Dendritic cell treated with granulocyte-macrophage colony-stimulating factor and Interleukin-4, amounts not matched to agents 40 ng/mL and 50 ng/mL, for 4 days (primary cell): Measurements from ENCODE around the gene TNK2.

Experiments
- H3K27ac Mint-ChIP-seq: one replicate; pipeline ENCODE4 v1.8.0; 2022; ENCODE audit warnings: mild to moderate bottlenecking, mixed read lengths
- H3K27me3 Mint-ChIP-seq: one replicate; pipeline ENCODE4 v1.8.0; 2022; ENCODE audit warnings: mild to moderate bottlenecking, mixed read lengths
- H3K36me3 Mint-ChIP-seq: one replicate; pipeline ENCODE4 v1.8.0; 2022; ENCODE audit warnings: low read depth, mixed read lengths
- H3K4me1 Mint-ChIP-seq: one replicate; pipeline ENCODE4 v1.8.0; 2022; ENCODE audit warnings: low read depth, mixed read lengths
- H3K4me3 Mint-ChIP-seq: one replicate; pipeline ENCODE4 v1.8.0; 2022; ENCODE audit warnings: mild to moderate bottlenecking, moderate library complexity, mixed read lengths
- H3K9me3 Mint-ChIP-seq: one replicate; pipeline ENCODE4 v1.8.0; 2022; ENCODE audit warnings: mixed read lengths
- intact Hi-C: fragments of 100-400 bp; cut with micrococcal nuclease; formaldehyde crosslinking; loops from one replicate; pipeline ENCODE4 v1.15.0; 2022

Gene TNK2

DNA sequence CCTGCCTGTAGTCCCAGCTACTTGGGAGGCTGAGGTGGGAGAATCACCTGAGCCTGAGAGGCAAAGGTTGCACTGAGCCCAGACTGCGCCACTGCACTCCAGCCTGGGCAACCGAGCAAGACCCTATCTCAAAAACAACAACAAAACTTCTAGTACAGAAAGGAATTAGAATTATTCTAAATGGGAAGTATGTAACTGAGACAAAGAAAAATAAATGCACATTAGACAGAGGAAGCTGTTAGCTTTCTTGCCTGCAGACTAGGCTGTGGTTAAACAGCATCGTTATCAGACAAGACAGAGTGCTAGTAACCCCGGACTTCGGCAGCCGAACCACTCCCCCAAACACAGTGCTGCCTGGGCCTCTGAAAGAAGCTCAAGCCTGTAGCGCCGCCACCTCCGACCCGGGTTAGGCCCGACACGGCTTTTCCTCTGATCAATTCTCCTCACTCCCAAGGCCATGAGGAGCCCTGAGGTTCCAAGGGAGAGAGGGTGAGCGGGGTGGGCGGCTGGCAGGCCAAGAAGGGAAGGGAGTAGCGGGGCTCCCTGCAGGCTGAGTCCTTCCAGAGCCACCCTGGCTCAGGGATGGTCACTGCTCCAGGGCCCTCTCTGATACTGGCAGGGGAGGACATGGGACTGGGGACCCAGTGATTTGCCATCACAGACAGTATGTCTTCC is 51.8 kb downstream of the TNK2 start:
- Mint-ChIP-seq H3K36me3 (no peaks in the 10 kb centered on the region), H3K27me3 (peaks cover 49% of the 10 kb centered on the region), H3K4me3 (no peak overlapping the region), H3K27ac (no peak overlapping the region), H3K9me3 (no peaks in the 10 kb centered on the region), H3K4me1 (peaks cover 5% of the 10 kb centered on the region)
- intact Hi-C loops, result no loop called here

- intact Hi-C loops, result no loop called here
- Mint-ChIP-seq H3K4me1 (peaks cover 13% of the 10 kb centered on the region), H3K36me3 (no peaks in the 10 kb centered on the region), H3K9me3 (no peaks in the 10 kb centered on the region), H3K27me3 (peaks cover 54% of the 10 kb centered on the region), H3K4me3 (no peak overlapping the region), H3K27ac (no peak overlapping the region)
Observed at GRCh38 chr3:195855471-195856409, 52.6 kb downstream of the TNK2 start.

- peaks cover 13% of the 10 kb centered on the region for H3K4me1 Mint-ChIP-seq
- no peak overlapping the region for H3K4me3 Mint-ChIP-seq
- H3K27ac Mint-ChIP-seq, result no peak overlapping the region
- H3K9me3 Mint-ChIP-seq, result no peaks in the 10 kb centered on the region
- H3K27me3 Mint-ChIP-seq, result peaks cover 44% of the 10 kb centered on the region
- H3K36me3 Mint-ChIP-seq, result no peaks in the 10 kb centered on the region
- intact Hi-C loops, result no loop called here
Observed at GRCh38 chr3:195854628-195855294, 53.6 kb downstream of the TNK2 start.

GRCh38 chr3:195853996-195854395 is 54.4 kb downstream of the TNK2 start:
- Mint-ChIP-seq H3K4me1 (peaks cover 7% of the 10 kb centered on the region), H3K4me3 (no peak overlapping the region), H3K27me3 (peaks cover 40% of the 10 kb centered on the region), H3K36me3 (no peaks in the 10 kb centered on the region), H3K27ac (no peak overlapping the region), H3K9me3 (no peaks in the 10 kb centered on the region)
- intact Hi-C loops, result no loop called here

DNA sequence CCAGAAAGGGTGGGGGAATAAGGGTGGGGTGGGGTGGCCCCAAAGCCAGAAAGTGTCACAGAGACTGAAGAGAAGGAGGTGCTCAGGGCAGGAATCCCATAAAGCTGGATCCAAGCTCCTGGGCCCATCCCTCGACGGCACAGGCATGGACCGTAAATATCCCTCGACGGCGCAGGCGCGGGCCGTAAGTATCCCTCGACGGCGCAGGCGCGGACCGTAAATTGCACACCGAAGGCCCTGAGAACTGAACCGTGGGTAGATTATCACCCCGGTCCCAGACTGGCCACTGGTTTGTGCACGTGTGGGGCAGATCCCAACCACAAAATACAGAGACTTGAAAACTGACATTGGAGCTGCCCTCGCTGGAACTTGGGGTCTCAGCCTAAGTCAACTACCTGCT is 55.3 kb downstream of the TNK2 start:
- H3K4me1 Mint-ChIP-seq, result peaks cover 7% of the 10 kb centered on the region

GRCh38 chr3:195850857-195851543 is 57.4 kb downstream of the TNK2 start:
- Mint-ChIP-seq H3K9me3 (no peaks in the 10 kb centered on the region), H3K27ac (no peak overlapping the region), H3K36me3 (no peaks in the 10 kb centered on the region), H3K4me3 (peak overlapping the region; percentile 39), H3K27me3 (peaks cover 28% of the 10 kb centered on the region), H3K4me1 (peaks cover 7% of the 10 kb centered on the region)
- intact Hi-C loops, result no loop called here

More for the DNA sequence above, 55.3 kb downstream of the TNK2 start:
- Mint-ChIP-seq H3K27ac (no peak overlapping the region), H3K4me3 (no peak overlapping the region), H3K27me3 (peaks cover 37% of the 10 kb centered on the region), H3K9me3 (no peaks in the 10 kb centered on the region), H3K36me3 (no peaks in the 10 kb centered on the region)
- intact Hi-C loops, result no loop called here

DNA sequence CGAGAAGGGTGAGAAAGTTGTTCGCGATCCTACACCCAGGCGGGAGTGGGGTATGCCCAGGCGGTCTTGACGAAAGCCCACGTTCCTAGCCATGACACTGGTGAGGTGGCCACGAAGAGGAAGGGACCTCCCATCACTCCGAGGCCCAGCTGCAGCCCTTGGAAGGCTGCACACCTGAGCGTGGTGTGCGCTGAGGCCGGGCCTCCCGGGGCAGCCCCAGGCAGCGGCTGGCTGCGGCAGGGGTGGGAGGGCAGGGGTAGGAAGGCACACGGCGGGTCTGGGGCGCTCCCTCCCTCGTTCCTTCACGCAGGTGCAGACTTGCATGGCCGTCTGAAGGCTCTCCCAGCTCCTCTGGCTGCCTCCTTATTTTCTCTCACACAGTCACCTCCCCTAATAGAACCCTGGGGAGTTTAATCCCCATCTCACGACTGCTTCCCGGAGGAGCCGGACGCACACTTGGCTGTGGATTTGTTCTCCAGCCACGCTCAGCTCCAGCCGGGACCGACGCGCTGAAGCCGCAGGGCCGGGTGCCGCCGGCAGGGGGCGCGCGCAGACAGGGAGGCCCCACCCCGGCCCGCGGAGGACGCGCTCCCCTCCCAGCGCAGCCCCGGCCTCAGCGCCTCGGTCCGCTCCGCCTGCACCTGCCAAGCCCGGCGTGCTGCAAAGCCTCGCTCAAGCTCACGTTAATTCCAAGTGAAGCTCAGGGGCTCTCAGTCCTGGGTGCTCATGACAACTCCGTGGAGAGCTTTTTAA is 58.9 kb downstream of the TNK2 start:
- Mint-ChIP-seq H3K36me3 (no peaks in the 10 kb centered on the region), H3K4me3 (no peak overlapping the region), H3K27ac (no peak overlapping the region), H3K4me1 (peaks cover 7% of the 10 kb centered on the region), H3K9me3 (no peaks in the 10 kb centered on the region), H3K27me3 (peaks cover 32% of the 10 kb centered on the region)
- intact Hi-C loops, result no loop called here

GRCh38 chr3:195847055-195847950 is 61.0 kb downstream of the TNK2 start:
- intact Hi-C loops, result no loop called here
- peaks cover 19% of the 10 kb centered on the region for H3K27me3 Mint-ChIP-seq
- H3K4me3 Mint-ChIP-seq, result no peak overlapping the region
- no peak overlapping the region for H3K27ac Mint-ChIP-seq
- no peaks in the 10 kb centered on the region for H3K9me3 Mint-ChIP-seq
- H3K36me3 Mint-ChIP-seq, result no peaks in the 10 kb centered on the region
- peaks cover 7% of the 10 kb centered on the region for H3K4me1 Mint-ChIP-seq

- Mint-ChIP-seq H3K4me1 (no peaks in the 10 kb centered on the region), H3K9me3 (no peaks in the 10 kb centered on the region), H3K36me3 (no peaks in the 10 kb centered on the region), H3K27me3 (peaks cover 6% of the 10 kb centered on the region), H3K27ac (no peak overlapping the region), H3K4me3 (no peak overlapping the region)
- intact Hi-C loops, result no loop called here
Observed at GRCh38 chr3:195845483-195845882, 62.9 kb downstream of the TNK2 start.

DNA sequence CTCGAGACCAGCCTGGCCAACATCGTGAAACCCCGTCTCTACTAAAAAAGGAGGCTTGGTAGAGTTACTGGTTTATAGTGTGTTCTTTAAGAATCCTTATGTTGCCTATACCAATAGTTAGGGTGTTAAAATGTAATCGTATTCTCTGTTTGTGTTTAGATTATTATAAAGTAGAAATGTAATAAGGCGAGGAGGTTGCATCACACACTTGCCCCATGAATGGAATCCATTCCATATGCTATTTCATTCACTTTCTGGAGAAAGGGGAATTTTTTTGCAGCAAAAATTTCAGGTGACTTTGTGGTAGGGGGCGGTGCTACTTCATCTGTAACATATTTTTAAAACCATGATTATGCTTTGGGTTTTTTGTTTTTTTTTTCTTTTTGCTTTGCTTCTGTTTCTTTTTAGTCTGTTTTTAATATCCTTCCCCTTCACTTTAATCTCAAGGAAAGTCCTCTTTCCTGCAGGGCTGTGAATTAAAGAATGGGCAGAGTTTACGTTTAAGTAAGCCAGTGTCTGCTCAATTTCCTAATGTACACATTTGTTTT is 63.6 kb downstream of the TNK2 start:
- H3K36me3 Mint-ChIP-seq, result no peaks in the 10 kb centered on the region
- intact Hi-C loops, result no loop called here
- H3K4me3 Mint-ChIP-seq, result no peak overlapping the region
- H3K9me3 Mint-ChIP-seq, result no peaks in the 10 kb centered on the region
- no peak overlapping the region for H3K27ac Mint-ChIP-seq
- H3K4me1 Mint-ChIP-seq, result no peaks in the 10 kb centered on the region
- H3K27me3 Mint-ChIP-seq, result peaks cover 6% of the 10 kb centered on the region

- Mint-ChIP-seq H3K4me1 (no peaks in the 10 kb centered on the region), H3K36me3 (no peaks in the 10 kb centered on the region), H3K27me3 (peaks cover 19% of the 10 kb centered on the region), H3K27ac (no peak overlapping the region), H3K9me3 (no peaks in the 10 kb centered on the region), H3K4me3 (no peak overlapping the region)
- intact Hi-C loops, result no loop called here
Observed at GRCh38 chr3:195839260-195840010, 68.9 kb downstream of the TNK2 start.

DNA sequence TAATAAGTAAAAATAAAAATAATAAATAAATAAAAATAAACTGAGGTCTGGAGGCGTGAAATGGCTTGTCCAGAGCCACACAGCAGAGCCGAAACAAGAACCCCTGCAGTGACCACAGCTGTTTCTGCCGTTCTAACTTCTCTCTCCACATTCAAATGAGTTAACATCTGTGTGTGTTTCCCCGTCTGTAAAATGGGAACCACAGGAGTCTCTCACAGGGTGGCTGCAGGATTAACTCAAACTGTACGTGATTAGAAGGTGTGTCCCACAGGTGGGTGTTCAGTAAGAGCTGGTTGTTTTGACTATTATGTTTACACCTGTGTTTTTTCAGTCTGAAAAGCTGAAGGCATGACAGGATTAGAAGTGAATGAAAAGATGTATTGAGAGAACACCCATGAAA is 69.6 kb downstream of the TNK2 start:
- Mint-ChIP-seq H3K27ac (no peak overlapping the region), H3K4me1 (no peaks in the 10 kb centered on the region), H3K9me3 (no peaks in the 10 kb centered on the region), H3K4me3 (no peak overlapping the region), H3K36me3 (no peaks in the 10 kb centered on the region), H3K27me3 (peaks cover 17% of the 10 kb centered on the region)
- intact Hi-C loops, result no loop called here
